Stimulated activated CD4-positive, alpha-beta T cell treated with anti-CD3 and anti-CD28 coated beads, Interleukin-2, amount 100 ng/mL, for 4 hours (primary cell): ENCODE measurements around the gene PARD6G.
A peak's percentile ranks its signal among the peaks of the same experiment; 100 is the strongest.

Experiments
- DNase-seq: peaks from one replicate; pipeline ENCODE4 v3.0.0-alpha.2; 2020; ENCODE audit warnings: low read depth

Gene PARD6G

DNA sequence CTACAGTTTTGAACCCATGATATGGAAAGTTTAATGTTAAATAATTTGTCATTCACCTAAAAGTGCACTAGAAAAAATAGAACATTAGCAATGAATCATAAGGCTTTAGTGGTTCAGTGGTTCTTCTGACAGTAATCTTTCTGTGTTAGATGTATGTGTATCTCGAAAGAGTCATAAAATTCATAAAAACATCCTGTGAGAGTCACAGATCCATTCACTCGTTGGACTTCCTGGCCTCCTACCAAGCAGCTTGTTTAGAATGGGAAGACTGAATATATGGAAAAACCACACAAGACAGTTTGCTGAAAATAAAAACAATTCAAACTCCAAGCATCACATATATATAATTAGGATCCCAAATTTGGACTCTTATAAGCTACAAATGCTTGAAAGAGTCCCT, 103.4 kb downstream of the PARD6G start:
- no peak for DNase-seq

DNA sequence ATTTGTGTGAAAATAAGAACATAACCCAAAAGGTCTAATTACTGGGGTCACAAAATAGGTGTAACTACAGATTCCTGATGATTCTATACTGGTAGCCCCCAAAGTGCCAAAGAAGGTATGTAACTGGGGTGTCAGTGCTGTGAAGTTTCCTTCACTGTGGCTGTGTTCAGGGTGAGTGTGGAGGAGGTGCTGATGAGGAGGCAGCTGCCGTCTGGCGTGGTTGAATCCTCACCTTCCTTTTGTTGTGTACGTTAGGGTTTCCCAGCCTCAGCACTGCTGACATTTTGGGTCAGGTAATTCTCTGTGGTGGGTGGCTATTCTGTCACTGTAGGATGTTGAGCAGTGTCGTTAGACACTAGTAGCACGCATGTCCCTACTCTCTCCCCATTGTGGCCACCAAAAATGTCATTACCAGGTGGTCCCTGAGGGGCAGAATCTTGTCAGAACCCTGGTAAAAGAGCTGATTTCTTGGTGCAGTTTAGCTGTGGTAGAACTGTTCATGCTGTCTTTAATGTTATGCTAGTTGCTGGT, 106.8 kb downstream of the PARD6G start:
- no peak for DNase-seq

DNA sequence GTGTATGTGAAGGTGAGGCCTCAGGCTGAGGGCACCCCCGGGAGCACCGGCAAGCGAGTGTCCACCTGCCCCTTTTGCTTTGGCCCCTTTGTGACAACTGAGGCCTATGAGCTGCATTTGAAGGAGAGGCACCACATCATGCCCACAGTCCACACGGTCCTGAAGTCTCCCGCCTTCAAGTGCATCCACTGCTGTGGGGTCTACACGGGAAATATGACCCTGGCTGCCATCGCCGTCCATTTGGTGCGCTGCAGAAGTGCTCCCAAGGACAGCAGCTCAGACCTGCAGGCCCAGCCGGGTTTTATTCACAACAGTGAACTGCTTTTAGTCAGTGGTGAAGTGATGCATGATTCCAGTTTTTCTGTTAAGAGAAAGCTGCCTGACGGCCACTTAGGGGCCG, 109.3 kb downstream of the PARD6G start:
- no peak for DNase-seq

DNA sequence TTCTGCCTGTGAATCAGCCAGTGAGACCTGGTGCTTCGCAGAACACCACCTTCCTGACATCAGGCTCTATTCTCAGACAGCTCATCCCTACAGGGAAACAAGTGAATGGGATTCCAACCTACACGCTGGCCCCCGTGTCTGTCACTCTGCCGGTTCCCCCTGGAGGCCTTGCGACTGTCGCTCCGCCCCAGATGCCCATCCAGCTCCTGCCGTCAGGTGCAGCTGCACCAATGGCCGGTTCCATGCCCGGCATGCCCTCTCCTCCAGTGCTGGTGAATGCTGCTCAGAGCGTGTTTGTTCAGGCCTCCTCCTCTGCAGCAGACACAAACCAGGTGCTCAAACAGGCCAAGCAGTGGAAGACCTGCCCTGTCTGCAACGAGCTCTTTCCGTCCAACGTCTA, 110.2 kb downstream of the PARD6G start:
- no peak for DNase-seq

DNA sequence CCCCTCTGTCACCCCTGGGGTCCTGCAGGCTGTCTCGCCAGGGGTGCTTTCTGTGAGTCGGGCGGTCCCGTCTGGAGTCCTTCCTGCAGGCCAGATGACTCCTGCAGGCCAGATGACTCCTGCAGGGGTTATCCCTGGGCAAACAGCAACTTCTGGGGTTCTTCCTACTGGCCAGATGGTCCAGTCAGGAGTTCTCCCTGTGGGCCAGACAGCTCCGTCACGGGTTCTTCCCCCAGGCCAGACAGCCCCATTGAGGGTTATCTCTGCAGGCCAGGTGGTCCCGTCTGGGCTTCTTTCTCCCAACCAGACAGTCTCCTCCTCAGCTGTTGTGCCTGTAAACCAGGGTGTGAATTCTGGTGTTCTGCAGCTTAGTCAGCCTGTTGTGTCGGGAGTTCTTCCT, 110.6 kb downstream of the PARD6G start:
- no peak for DNase-seq

DNA sequence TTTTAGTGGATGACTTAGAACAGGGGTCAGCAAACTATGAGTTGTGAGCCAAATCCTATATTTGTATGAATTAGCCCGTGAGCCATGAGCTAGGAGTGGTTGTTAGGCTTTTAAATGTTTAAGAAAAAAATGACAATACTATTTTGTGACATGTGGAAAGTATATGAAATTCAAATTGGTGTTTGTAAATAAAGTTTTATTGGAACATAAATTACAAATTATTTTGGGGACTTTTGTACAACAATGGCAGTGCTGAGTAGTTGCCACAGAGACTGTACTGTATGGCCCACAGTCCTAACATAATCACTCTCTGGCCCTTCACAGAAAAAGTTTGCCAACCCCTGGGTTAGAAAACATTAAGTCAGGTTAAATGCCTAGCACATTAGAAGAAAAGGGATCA, 112.2 kb downstream of the PARD6G start:
- DNase-seq: no peak

DNA sequence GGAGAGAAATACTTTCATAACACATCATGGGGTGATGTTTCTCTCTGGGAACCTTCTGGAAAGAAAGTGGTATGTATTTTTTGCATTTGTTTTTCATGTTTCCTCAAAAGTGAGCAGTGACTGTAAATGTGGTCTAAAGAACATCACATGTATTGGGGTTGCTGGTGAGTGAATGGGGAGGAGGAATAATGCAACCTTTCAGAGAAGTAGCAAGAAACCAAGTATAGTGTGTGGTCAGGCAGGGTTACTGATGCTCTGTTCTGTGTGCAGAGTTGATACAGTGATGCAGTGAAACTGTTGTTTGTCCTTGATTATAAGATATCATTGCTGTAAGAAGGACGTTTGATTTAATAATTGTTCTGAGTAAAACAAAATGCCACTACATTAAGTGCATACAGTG, 114.2 kb downstream of the PARD6G start:
- DNase-seq: no peak

DNA sequence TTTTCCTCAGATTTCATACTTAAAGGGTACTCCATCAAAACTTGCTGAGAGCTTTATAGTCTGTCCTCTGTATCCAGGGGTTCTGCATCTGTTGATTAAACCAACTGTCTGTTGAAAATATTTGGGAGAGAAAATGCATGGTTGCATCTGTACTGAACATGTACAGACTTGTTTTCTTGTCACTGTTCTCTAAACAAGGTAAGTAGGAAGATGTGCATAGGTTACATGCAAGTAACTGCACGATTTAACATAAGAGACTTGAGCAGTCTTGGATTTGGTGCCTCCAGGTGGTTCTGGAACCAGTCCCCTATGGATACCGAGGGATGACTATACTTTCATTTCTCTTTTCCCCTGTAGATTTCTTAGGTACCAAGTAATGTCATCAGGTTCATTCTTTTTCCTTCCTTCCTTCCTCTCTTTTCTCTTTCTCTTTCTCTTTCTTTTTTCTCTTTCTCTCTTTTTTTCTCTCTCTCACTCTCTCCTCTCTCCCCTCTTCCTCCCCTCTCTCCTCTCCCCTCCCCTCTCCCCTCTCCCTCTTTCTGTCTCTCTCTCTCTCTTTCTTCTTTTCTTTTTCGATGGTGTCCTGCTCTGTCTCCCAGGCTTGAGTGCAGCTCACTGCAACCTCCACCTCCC, 115.0 kb downstream of the PARD6G start:
- no peak for DNase-seq

DNA sequence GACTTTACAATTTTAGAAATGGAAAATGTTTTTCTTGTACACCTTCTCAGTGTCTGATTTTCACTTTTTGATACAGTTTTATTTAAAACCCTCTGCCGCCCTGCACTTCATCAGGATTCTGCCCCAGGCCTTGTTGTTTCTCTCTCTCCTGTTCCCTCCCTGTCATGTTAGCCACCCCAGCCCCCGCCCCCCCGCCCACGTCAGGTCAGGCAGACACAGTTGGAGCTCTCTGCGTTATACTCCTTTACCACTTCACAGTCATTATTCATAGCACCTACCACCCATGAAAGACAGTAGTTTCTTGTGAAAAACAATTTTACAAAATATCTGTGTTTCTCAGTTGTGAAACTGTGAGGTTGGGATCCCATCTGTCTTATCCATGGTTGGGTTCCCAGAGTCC, 116.8 kb downstream of the PARD6G start:
- no peak for DNase-seq

DNA sequence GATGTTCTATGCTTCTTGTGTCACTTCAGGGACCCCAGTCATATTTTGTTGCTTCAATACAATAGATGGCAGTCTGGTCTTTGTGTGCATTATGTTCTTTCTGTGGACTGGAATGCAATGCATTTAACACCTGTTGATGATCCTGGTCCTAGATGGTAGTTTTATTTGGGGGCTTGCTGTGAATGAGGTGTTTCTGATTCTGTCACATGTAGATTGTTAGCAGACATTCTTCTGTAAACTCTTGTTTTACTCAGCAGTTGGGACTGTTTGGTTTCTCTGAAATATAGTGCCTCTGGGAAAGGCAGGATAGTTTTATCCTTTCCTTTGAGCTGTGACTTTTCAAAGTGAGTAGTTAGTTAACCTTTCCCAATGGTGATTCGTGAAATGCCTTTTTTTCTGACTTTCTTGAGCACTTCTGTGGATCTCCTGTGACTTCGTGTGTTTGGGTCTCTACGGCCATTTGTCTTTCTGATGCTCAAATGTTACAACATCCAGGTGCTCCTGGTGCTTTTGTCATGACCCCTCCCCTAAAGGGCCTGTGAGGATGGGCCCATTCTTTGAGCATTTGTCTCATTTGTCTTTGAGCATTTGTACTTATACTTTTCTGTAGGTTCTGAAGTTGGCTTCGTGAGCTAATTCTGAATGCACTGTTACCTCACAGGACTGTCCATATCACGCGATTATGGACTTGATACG, 117.5 kb downstream of the PARD6G start:
- DNase-seq: no peak

DNA sequence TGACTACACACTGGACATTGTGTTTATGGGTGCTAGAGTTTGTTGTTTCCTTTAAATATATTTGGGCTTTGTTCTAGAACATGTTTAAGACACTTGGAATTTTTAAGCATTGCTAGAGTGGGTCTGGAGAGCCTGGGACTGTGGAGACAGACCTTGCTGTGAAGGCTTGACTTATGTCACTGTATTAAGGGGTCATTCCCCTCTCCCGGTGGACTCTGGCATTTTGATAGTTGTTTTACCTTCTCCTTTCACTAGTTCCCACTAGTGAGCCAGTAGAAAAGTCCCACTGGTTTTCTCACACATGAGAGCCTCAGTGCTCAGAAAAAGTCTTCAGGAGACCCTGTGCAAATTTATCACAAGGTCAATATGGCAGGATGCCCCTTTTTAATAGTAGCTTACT, 119.7 kb downstream of the PARD6G start:
- no peak for DNase-seq

DNA sequence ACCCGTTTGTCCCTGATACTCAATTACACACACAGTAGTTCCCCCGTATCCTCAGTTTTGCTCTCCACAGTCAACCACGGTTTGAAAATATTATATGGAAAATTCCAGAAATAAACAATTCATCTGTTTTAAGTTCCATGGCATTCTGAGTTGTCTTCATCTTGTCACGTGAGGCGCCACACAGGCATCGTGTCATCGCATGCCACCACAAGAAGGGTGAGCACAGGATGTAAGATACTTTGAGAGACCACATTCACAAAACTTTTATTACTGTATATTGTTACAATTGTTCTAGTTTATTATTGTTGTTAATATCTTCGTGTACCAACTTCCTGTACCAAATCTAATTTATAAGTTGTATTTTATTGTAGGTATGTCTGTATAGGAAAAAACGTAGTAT, 120.5 kb downstream of the PARD6G start:
- no peak for DNase-seq

DNA sequence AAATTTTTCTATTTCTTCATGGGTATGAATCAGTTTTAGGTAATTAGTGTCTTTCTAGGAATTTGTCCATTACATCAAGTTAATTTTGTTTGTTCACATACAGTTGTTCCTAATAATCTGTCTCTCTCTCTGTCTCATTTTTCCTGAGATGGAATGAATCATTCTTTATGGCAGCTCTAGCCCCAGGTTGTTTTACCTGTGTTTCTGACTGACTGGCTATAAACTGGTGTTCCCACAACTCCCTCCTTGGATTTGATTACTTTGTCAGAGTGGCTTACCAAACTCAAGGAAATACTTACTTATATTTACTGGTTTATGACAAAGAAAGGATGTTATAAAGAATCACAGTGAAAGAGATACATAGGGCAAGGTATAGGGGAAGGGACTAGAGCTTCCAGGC, 123.2 kb downstream of the PARD6G start:
- no peak for DNase-seq

DNA sequence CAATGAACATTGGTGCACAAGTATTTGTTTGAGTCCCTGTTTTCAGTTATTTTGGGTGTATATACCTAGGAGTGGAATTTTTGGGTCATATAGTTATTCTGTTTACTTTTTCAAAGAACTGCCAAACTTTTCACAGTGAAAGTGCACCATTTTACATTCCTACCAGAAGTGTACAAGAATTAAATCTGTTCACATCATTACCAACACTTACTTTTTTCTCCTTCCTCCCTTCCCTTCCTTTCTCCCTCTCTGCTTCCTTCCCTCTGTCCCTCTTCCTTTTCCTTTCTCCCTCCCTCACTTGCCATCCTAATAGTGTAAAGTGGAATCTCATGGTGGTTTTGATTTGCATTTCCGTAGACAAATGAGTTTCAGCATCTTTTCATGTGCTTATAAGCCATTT, 126.4 kb downstream of the PARD6G start:
- no peak for DNase-seq

DNA sequence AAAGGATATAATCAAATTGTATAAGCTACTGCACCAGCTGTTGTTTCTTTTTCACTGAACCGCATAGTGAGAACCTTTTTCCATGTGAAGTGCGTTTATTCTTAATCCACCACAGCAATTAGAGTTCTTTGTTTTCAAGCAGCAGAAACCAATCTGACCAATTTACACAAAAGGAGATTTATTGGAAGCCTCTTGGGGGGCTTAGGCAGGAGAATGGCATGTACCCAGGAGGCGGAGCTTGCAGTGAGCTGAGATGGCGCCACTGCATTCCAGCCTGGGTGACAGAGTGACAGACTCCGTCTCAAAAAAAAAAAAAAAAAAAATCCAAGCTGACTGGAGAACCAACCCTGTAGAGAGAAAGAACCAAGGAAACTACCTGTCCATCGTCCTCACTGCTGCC, 128.2 kb downstream of the PARD6G start:
- no peak for DNase-seq

DNA sequence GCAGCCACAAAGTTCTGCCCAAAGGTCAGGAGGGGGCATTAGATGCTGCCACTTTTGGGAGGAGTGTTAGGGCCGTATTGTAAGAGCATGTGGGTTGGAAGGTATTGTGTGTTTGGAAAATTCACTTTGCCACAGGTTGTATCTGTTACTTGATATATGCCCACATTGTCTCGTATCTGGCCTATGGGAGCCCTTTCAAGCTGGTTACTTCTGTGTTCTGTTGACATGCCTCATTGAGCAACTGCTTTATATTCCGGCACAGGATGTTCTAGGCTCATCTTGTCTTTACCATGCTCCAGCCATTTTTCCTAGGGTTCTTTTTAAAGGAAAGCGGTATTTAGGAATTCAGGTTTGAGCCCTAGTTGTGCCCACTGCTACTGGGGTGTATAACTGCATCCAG, 132.3 kb downstream of the PARD6G start:
- no peak for DNase-seq

DNA sequence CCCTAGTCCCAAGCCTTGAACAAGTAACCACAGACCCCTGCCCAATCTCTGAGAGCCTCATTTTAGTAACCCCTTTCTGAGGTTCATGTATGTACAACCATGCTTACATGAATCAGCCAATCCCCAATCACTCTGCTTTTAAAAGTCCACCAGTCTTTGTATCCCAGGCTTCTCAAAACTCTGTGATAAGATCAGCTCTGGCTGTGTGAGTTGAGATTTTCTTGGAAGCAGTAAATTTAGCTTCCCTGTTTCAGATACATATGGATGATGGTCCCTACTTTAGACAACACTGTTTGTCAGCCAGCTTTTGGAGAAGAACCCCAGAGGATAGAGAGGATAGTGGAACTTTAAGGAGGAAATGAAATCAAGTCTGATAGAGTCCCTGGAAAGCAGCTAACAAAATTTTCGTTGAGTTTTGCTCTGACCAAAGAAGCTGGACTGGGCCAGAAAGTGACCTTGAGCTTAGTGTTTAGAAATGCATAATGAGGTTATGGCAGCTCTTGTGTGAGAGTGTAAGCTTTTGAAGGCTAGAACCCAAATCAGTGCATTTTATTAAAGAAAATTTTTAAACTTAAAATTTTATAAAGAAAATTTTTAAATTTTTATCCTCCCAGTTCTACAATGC, 134.6 kb downstream of the PARD6G start:
- DNase-seq: no peak

DNA sequence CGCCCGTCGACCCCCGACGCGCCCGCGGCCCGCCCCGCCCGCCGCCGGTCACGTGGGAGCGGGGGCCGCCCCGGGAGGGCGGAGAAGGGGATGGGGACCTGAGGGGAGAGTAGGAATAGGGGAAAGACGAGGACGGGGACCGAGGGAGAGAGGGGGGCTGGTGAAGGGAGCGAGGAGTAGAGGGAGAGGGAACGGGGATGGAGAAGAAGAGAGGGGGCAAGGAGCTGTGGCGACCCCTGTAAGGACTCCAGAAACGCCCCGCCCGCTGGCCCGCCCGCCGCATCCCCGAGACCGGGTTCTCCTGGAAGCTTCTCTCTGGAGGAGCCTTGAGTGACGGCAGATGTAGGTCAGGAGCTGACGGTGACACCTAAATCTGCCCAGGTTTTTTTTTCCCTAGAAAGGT, 137.6 kb downstream of the PARD6G start:
- DNase-seq: no peak

DNA sequence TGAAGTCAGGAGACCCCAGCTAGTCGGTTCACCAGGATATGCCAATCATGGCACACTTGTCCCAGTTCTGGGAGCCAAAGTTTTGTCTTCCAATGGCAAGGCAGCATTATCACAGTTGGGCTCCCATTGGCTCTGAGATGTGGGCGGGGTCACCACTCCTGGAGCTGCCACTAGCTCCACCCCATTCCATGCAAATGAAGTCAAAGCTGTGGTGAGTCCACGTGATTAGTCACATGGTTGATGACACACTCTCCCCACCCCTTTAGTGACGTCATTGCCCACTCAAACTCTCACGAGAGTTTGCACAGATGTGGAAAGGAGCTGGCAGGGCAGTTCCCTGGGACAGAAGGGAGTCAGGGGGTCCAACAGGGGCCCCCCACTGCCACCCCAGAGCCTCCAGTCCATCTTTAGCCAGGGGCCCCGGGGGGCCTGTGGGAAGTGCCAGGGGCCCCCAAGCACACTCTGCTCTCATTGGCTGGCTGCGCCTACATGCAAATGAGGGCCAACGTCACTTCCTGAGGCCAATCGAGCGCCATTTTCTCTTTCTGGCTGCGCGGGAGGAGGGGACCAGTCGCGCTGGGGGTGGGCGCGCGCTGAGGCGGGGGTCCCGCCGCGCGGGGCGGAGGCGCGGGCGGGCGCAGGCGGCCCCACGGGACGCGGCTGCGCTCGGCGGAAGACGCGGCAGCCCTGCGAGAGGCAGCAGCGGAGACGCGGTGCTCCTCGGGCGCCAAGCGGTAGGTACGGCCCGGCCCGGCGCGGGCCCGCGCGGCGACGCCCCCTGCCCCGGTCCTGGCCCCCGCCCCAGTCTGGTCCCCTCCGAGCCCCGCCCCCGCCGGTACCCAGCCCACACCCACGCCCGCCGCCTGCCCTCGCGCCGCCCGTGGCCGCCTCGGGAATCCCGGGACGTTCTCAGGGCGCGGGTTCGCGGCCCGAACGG, 138.3 kb downstream of the PARD6G start, which contains the start of gene ADNP2:
TSS of gene ADNP2 (plus strand) at position 524 of the 937 bp plus-strand sequence. CDS start 8,281 bp downstream, outside the sequence.
- peak; percentile 81 for DNase-seq

DNA sequence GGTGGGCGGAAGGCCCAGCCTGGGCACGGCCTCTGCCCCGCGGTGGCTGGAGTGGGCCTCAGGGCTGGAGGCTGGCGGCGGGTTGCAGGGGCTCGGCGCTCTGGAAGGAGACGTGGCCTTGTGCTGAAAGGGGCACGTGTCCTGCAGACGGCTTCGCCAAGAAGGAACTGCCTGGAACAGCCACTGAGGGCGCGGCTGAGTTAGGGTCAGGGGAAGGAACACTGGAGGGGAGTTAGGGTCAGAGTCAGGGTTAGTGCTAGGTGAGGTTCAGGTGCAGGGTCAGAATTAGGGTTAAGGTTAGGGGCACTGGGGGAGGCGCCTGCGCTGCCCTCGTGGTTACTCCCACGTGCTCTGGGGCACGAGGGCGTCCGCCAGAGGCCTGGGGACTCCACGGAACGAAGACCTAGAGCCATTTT, 139.2 kb downstream of the PARD6G start:
- no peak for DNase-seq

DNA sequence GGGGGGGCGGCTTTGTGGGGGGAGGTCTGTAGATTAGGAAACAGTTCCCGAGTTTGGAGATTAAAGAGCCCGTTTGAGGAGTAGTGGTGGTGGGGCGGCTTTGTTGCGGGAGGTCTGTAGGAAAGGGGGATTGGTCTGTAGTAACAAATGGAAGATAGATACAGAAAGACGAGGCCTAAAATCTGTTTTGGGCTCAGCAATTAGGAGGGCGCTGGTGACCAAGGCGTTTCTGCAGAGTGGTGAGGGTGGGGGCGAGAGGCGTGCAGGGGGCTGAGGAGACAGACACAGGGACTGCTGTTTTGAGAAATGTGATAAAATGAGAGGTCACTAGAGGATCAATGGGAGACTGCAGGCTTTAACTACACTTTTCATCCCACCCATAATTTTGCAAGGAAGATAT, 139.9 kb downstream of the PARD6G start:
- no peak for DNase-seq
